HCT116 (cell line): ENCODE measurements around the gene MCAT. TPM values are rescaled to one million over a fixed set of nuclear protein-coding genes. Genes with fewer than 3 reads are reported as not detected.

Source experiments
- ATAC-seq: fragments of 200-7000 bp; cut with Tn5 transposase; 2 replicates; pipeline ENCODE4 v1.9.1; 2020; ENCODE audit warnings: mild to moderate bottlenecking, moderate library complexity
- BruUV-seq: library from RNA; stranded (reverse); fragments of 400-500 nt; replicated peaks from 2 replicates; lab custom pipeline; 2021; lab: Mats Ljungman, UMichigan
- CTCF ChIA-PET: fragments of 300-600 bp; sonication (Branson Sonifier 250); formaldehyde crosslinking; loops from one replicate; lab custom pipeline; 2021; ENCODE audit warnings: antibody characterized with exemption; lab: Charles Lee
- POLR2A ChIA-PET: fragments of 300-600, 350-600 bp; sonication (Branson Sonifier 250); formaldehyde crosslinking; loops from one replicate; lab custom pipeline; 2021; ENCODE audit warnings: antibody characterized with exemption; lab: Charles Lee
- RAD21 ChIA-PET, 2 experiments: fragments of 300-600 bp; sonication (Branson Sonifier 250); formaldehyde crosslinking; loops; one replicate each; lab custom pipeline; 2023; ENCODE audit warnings: low total read pairs in 2 of 2; ENCODE audit not compliant: uncharacterized antibody in 2 of 2, unreplicated experiment in 2 of 2, low non-redundant PET in 1 of 2; lab: Charles Lee
- DNase-seq: peaks from one replicate; pipeline ENCODE4 v3.0.0-alpha.2; 2010; ENCODE audit warnings: low read depth, low spot score
- H2AFZ ChIP-seq: fragments of 200-600 bp; shearing (Covaris generic), sonication (generic); 2 replicates; pipeline ENCODE4 v1.6.1; 2017; ENCODE audit warnings: low read depth, mixed run types, mixed read lengths, antibody characterized with exemption, low read length; ENCODE audit not compliant: poor library complexity, severe bottlenecking
- H3K27ac ChIP-seq: 2 replicates; pipeline ENCODE4 v1.5.1; 2012; ENCODE audit warnings: low read depth, low read length
- H3K27me3 ChIP-seq: fragments of 200-600 bp; sonication (generic); 2 replicates; pipeline ENCODE4 v1.6.1; 2016; ENCODE audit warnings: mixed run types, low read length, mixed read lengths; ENCODE audit not compliant: insufficient read depth
- H3K36me3 ChIP-seq, 2 experiments: fragments of 200-500 bp in 1 of 2; fragments of 200-600 bp in 1 of 2; sonication (Bioruptor generic) in 1 of 2; sonication (generic) in 1 of 2; 2 replicates each; pipeline versions ENCODE4 v1.5.1 to v1.6.1; 2014 to 2016; ENCODE audit warnings: low read length in 2 of 2, inconsistent platforms in 1 of 2, mixed read lengths in 1 of 2, mixed run types in 1 of 2; ENCODE audit not compliant: insufficient read depth in 2 of 2, control insufficient read depth in 1 of 2
- H3K4me1 ChIP-seq, 2 experiments: fragments of 200-600 bp in 1 of 2; sonication (generic) in 1 of 2; 2 replicates each; pipeline versions ENCODE4 v1.5.1 to v1.6.1; 2012 to 2017; ENCODE audit warnings: low read length in 2 of 2, inconsistent platforms in 1 of 2, mild to moderate bottlenecking in 1 of 2, mixed read lengths in 1 of 2, mixed run types in 1 of 2, moderate library complexity in 1 of 2; ENCODE audit not compliant: insufficient read depth in 2 of 2, control insufficient read depth in 1 of 2
- H3K4me2 ChIP-seq: fragments of 200-600 bp; sonication (generic); 2 replicates; pipeline ENCODE4 v1.6.1; 2017; ENCODE audit warnings: mixed run types, low read length, mixed read lengths
- H3K4me3 ChIP-seq, 2 experiments: fragments of 200-600 bp in 1 of 2; sonication (generic) in 1 of 2; replicated peaks in 1 of 2; 2 replicates each; pipeline ENCODE4 v1.5.1; 2011 to 2016; ENCODE audit warnings: low read length in 2 of 2, control low read depth in 1 of 2, low read depth in 1 of 2, mild to moderate bottlenecking in 1 of 2, mixed read lengths in 1 of 2, mixed run types in 1 of 2
- H3K79me2 ChIP-seq: fragments of 200-600 bp; sonication (generic); 2 replicates; pipeline ENCODE4 v1.6.1; 2017; ENCODE audit warnings: mild to moderate bottlenecking, mixed run types, low read length, moderate library complexity, mixed read lengths; ENCODE audit not compliant: insufficient read depth
- H3K9ac ChIP-seq: fragments of 200-600 bp; sonication (generic); 2 replicates; pipeline ENCODE4 v1.6.1; 2016; ENCODE audit warnings: low read length, mixed read lengths
- H3K9me2 ChIP-seq: fragments of 200-600 bp; sonication (generic), shearing (Covaris generic); 2 replicates; pipeline ENCODE4 v1.6.1; 2017; ENCODE audit warnings: mixed run types, mild to moderate bottlenecking, moderate library complexity; ENCODE audit not compliant: insufficient read depth
- H3K9me3 ChIP-seq, 2 experiments: fragments of 200-500 bp in 1 of 2; fragments of 200-600 bp in 1 of 2; sonication (Bioruptor generic) in 1 of 2; sonication (generic) in 1 of 2; 2 replicates each; pipeline ENCODE4 v1.6.1; 2014 to 2017; ENCODE audit warnings: low read length in 2 of 2, mixed read lengths in 2 of 2, inconsistent platforms in 1 of 2, low read depth in 1 of 2, mild to moderate bottlenecking in 1 of 2, mixed run types in 1 of 2, moderate library complexity in 1 of 2; ENCODE audit not compliant: control insufficient read depth in 1 of 2, insufficient read depth in 1 of 2
- H4K20me1 ChIP-seq: fragments of 200-600 bp; sonication (generic), shearing (Covaris generic); 2 replicates; pipeline ENCODE4 v1.6.1; 2017; ENCODE audit warnings: mixed run types, mild to moderate bottlenecking, moderate library complexity; ENCODE audit not compliant: insufficient read depth
- CEBPB ChIP-seq: IDR thresholded peaks from 2 replicates; pipeline ENCODE4 v1.6.1; 2012; ENCODE audit warnings: low read depth
- EGR1 ChIP-seq: IDR thresholded peaks from 2 replicates; pipeline ENCODE4 v1.6.1; 2012; ENCODE audit warnings: low read depth
- ELF1 ChIP-seq: IDR thresholded peaks from 2 replicates; pipeline ENCODE4 v1.6.1; 2012; ENCODE audit warnings: low read depth, borderline replicate concordance
- FOSL1 ChIP-seq: IDR thresholded peaks from 2 replicates; pipeline ENCODE4 v1.6.1; 2012; ENCODE audit warnings: low read depth
- JUND ChIP-seq: IDR thresholded peaks from 2 replicates; pipeline ENCODE4 v1.6.1; 2012
- POLR2A ChIP-seq: IDR thresholded peaks from 2 replicates; pipeline ENCODE4 v1.7.0; 2011; ENCODE audit warnings: borderline replicate concordance; ENCODE audit not compliant: insufficient read depth, insufficient read length; ENCODE audit errors: extremely low read depth
- POLR2AphosphoS5 ChIP-seq: IDR thresholded peaks from 2 replicates; pipeline ENCODE4 v1.6.1; 2011; ENCODE audit warnings: mild to moderate bottlenecking, low read depth, low read length, moderate library complexity
- RAD21 ChIP-seq: IDR thresholded peaks from 2 replicates; pipeline ENCODE4 v1.6.1; 2012; ENCODE audit warnings: low read depth, mild to moderate bottlenecking
- SRF ChIP-seq: IDR thresholded peaks from 2 replicates; pipeline ENCODE4 v1.6.1; 2012; ENCODE audit warnings: low read depth
- TCF7L2 ChIP-seq: IDR thresholded peaks from 2 replicates; pipeline ENCODE4 v1.7.0; 2011; ENCODE audit warnings: borderline replicate concordance, inconsistent platforms; ENCODE audit not compliant: insufficient read depth, insufficient read length; ENCODE audit errors: extremely low read depth
- YY1 ChIP-seq: IDR thresholded peaks from 2 replicates; pipeline ENCODE4 v1.6.1; 2011; ENCODE audit warnings: low read length, low read depth, moderate library complexity, mild to moderate bottlenecking; ENCODE audit not compliant: insufficient replicate concordance; ENCODE audit errors: extremely low read depth
- intact Hi-C: fragments of 100-400 bp; cut with micrococcal nuclease; formaldehyde crosslinking; loops from 2 replicates; pipeline ENCODE4 v1.10.0; 2022
- total RNA-seq: library from RNA; stranded (reverse); gene quantifications from one replicate; pipeline ENCODE4 v1.2.1, GENCODE V29; 2021; ENCODE audit not compliant: unreplicated experiment
- TF ChIP-seq, protein P1 (sequence below): IDR thresholded peaks from 2 replicates; pipeline ENCODE4 v1.6.1; 2012
- TF ChIP-seq, protein P2 (sequence below): IDR thresholded peaks from 2 replicates; pipeline ENCODE4 v1.6.1; 2012; ENCODE audit warnings: low read depth
- TF ChIP-seq, protein P3 (sequence below), 3 experiments: fragments of 200-600 bp in 1 of 3; sonication (generic) in 1 of 3; IDR thresholded peaks in 2 of 3; conservative IDR thresholded peaks in 1 of 3; 2 replicates each; pipeline ENCODE4 v1.5.1; 2012 to 2017; ENCODE audit warnings: low read depth in 2 of 3, low read length in 2 of 3, antibody characterized with exemption in 1 of 3, borderline replicate concordance in 1 of 3, control low read depth in 1 of 3, mild to moderate bottlenecking in 1 of 3, mixed read lengths in 1 of 3, mixed run types in 1 of 3, moderate library complexity in 1 of 3; ENCODE audit not compliant: insufficient read depth in 1 of 3

MCAT gene
- total RNA-seq, 1 experiment from 2014 or later: 34.8 TPM

DNA sequence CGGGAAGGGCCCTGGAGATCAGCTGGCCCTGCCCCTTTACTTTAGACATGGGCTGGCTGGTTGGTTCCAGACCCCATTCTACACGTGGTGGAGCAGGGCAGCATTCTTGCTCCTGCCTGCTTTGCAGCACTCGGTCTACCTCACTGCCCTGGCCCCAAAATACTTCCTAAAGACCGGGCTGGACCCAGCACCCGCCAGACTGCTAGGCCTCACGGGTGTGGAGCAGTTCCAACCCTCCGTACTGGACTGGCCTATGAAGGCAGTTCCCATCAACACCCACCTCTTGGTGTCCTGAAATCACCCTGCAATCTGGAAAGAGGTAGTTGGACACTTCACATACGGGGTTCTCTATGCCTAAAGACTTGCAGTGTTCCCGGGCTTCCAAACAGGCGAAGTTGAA, 6.4 kb downstream of the MCAT start:
- Histone ChIP-seq H3K9me3 (no peaks in the 10 kb centered on the region; a peak in 1 of 4 replicates), H3K79me2 (peaks cover 62% of the 10 kb centered on the region), H3K4me1 (peaks cover 1 to 3% of the 10 kb centered on the region in 2 experiments; a peak in 2 of 4 replicates), H3K9ac (no peak overlapping the region), H3K9me2 (no peaks in the 10 kb centered on the region), H3K27ac (no peak overlapping the region), H2AFZ (no peak overlapping the region), H3K4me2 (no peak overlapping the region), H3K27me3 (no peaks in the 10 kb centered on the region), H4K20me1 (no peaks in the 10 kb centered on the region), H3K4me3 (no peak overlapping the region), H3K36me3 (peaks cover 53 to 64% of the 10 kb centered on the region in 2 experiments)
- TF ChIP-seq ELF1: no peak
- TF ChIP-seq POLR2A: no peak
- no peak for TF ChIP-seq CEBPB
- TF ChIP-seq, protein P1, sequence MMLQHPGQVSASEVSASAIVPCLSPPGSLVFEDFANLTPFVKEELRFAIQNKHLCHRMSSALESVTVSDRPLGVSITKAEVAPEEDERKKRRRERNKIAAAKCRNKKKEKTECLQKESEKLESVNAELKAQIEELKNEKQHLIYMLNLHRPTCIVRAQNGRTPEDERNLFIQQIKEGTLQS: no peak
- TF ChIP-seq EGR1: no peak
- no peak for DNase-seq
- intact Hi-C loops: no loop called here
- ChIA-PET RAD21 (interaction anchor here in 1 of 2 experiments (0.5 kb wide), 1 partner anchor 10 kb away, joined by 4 read pairs; no protein-coding TSS in a partner anchor), CTCF (interaction anchor here (1.0 to 1.7 kb wide), 2 partner anchors 10 to 14 kb away, joined by 3 to 10 read pairs; partner anchors contain the start of gene TSPO), POLR2A (interaction anchor here (0.6 to 0.7 kb wide), 2 partner anchors 9 to 113 kb away, joined by 3 read pairs; no protein-coding TSS in a partner anchor)
- no TSS peak for BruUV-seq
- no peak for ATAC-seq

DNA sequence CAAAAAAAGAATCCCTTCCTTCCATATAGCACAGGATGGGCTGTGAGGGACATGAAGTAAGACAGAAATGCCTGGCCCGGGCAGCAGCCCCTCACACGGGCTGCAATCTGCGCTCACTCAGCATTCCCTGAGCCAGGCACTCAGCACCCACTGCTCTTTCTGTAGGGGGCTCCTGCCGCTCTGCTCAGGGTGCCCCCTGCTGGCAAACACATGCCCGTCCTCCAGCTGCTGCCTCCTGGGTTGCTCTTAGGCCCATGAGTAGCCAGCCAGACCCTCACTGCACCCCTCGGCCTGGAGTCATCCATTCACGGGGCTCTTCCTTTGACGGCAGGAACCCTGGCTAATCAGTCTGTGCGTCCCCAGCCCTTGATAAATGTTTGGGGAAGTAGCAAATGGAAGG, 6.9 kb downstream of the MCAT start:
- Histone ChIP-seq H3K9me2 (no peaks in the 10 kb centered on the region), H3K4me2 (no peak overlapping the region), H3K27ac (no peak overlapping the region), H3K27me3 (no peaks in the 10 kb centered on the region), H2AFZ (no peak overlapping the region), H4K20me1 (no peaks in the 10 kb centered on the region), H3K36me3 (peaks cover 56 to 68% of the 10 kb centered on the region in 2 experiments), H3K4me3 (no peak overlapping the region), H3K4me1 (no peaks in the 10 kb centered on the region), H3K79me2 (peaks cover 57% of the 10 kb centered on the region), H3K9me3 (no peaks in the 10 kb centered on the region; a peak in 1 of 4 replicates), H3K9ac (no peak overlapping the region)
- DNase-seq: no peak
- ChIA-PET RAD21 (interaction anchor here in 1 of 2 experiments (0.5 kb wide), 1 partner anchor 10 kb away, joined by 4 read pairs; no protein-coding TSS in a partner anchor), POLR2A (interaction anchor here (0.7 kb wide), 1 partner anchor 9 kb away, joined by 3 read pairs; no protein-coding TSS in a partner anchor), CTCF (interaction anchor here (1.0 to 1.7 kb wide), 2 partner anchors 9 to 15 kb away, joined by 3 to 10 read pairs; partner anchors contain the start of gene TSPO)
- BruUV-seq: no TSS peak
- ATAC-seq: peak; percentile 86
- intact Hi-C loops: no loop called here
- peak; percentile 60 for TF ChIP-seq RAD21
- TF ChIP-seq, protein P2, sequence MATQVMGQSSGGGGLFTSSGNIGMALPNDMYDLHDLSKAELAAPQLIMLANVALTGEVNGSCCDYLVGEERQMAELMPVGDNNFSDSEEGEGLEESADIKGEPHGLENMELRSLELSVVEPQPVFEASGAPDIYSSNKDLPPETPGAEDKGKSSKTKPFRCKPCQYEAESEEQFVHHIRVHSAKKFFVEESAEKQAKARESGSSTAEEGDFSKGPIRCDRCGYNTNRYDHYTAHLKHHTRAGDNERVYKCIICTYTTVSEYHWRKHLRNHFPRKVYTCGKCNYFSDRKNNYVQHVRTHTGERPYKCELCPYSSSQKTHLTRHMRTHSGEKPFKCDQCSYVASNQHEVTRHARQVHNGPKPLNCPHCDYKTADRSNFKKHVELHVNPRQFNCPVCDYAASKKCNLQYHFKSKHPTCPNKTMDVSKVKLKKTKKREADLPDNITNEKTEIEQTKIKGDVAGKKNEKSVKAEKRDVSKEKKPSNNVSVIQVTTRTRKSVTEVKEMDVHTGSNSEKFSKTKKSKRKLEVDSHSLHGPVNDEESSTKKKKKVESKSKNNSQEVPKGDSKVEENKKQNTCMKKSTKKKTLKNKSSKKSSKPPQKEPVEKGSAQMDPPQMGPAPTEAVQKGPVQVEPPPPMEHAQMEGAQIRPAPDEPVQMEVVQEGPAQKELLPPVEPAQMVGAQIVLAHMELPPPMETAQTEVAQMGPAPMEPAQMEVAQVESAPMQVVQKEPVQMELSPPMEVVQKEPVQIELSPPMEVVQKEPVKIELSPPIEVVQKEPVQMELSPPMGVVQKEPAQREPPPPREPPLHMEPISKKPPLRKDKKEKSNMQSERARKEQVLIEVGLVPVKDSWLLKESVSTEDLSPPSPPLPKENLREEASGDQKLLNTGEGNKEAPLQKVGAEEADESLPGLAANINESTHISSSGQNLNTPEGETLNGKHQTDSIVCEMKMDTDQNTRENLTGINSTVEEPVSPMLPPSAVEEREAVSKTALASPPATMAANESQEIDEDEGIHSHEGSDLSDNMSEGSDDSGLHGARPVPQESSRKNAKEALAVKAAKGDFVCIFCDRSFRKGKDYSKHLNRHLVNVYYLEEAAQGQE: no peak
- no peak for TF ChIP-seq FOSL1
- no peak for TF ChIP-seq POLR2A
- no peak for TF ChIP-seq TCF7L2
- no peak for TF ChIP-seq POLR2AphosphoS5
- no peak for TF ChIP-seq CEBPB
- TF ChIP-seq SRF: no peak
- no peak for TF ChIP-seq YY1
- TF ChIP-seq JUND: no peak
- TF ChIP-seq, protein P3, sequence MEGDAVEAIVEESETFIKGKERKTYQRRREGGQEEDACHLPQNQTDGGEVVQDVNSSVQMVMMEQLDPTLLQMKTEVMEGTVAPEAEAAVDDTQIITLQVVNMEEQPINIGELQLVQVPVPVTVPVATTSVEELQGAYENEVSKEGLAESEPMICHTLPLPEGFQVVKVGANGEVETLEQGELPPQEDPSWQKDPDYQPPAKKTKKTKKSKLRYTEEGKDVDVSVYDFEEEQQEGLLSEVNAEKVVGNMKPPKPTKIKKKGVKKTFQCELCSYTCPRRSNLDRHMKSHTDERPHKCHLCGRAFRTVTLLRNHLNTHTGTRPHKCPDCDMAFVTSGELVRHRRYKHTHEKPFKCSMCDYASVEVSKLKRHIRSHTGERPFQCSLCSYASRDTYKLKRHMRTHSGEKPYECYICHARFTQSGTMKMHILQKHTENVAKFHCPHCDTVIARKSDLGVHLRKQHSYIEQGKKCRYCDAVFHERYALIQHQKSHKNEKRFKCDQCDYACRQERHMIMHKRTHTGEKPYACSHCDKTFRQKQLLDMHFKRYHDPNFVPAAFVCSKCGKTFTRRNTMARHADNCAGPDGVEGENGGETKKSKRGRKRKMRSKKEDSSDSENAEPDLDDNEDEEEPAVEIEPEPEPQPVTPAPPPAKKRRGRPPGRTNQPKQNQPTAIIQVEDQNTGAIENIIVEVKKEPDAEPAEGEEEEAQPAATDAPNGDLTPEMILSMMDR (IDR thresholded peaks at IDR 0.05 in 2 of 3, conservative IDR thresholded peaks at IDR 0.05 in 1 of 3; ENCODE audit: borderline replicate concordance in 1 of 3, insufficient read depth in 1 of 3, low read depth in 2 of 3, low read length in 2 of 3): peak; percentile 64 to 86 (median 71); a peak in 5 of 6 replicates
- TF ChIP-seq EGR1: no peak
